ENCODE measurements around the gene ZSCAN18. TPM values are rescaled to one million over a fixed set of nuclear protein-coding genes. Genes with fewer than 3 reads are reported as not detected.

ZSCAN18 gene
- total and polyA plus RNA-seq, 2 donors (not counting 3 experiments of a cell fraction or from before 2014, with no cell fraction given) = 15.8 to 17.3 TPM

DNA sequence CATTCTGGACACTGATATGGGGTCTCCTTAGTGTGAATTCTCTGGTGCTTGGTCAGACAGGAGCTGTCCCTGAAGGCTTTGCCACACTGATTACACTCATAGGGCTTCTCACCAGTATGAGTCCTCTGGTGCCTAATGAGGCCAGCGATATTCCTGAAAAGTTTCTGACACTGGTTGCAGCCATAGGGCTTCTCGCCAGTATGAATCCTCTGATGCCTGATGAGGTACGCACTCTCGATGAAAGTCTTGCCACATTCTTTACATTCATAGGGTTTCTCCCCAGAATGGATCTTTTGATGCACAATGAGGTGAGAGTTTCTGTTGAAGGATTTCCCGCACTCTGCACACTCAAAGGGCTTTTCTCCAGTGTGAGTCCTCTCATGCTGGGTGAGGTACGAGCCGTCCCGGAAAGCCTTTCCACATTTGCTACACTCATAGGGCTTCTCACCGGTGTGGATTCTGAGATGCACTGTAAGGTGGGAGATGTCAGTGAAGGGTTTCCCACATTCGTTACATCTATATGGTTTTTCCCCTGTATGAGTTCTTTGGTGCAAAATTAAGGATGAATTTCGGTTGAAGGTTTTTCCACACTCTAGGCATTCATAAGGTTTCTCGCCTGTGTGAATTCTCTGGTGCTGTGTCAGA, 30.1 kb upstream of the ZSCAN18 start:
- ChIA-PET POLR2A (no interaction called here), CTCF (no interaction called here)
- no peak for FAIRE-seq
- no peaks in the 10 kb centered on the region for H3K4me1 ChIP-seq (ENCODE audit: control insufficient read depth, extremely low read depth, insufficient read depth, low read length)
- TF ChIP-seq, protein P1, sequence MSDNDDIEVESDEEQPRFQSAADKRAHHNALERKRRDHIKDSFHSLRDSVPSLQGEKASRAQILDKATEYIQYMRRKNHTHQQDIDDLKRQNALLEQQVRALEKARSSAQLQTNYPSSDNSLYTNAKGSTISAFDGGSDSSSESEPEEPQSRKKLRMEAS (IDR thresholded peaks at IDR 0.05; ENCODE audit: insufficient read depth, insufficient read length) = no peak
- no peak for TF ChIP-seq POLR2AphosphoS5 (IDR thresholded peaks at IDR 0.05; ENCODE audit: insufficient read depth, low read depth, low read length)
- TF ChIP-seq, protein P2, sequence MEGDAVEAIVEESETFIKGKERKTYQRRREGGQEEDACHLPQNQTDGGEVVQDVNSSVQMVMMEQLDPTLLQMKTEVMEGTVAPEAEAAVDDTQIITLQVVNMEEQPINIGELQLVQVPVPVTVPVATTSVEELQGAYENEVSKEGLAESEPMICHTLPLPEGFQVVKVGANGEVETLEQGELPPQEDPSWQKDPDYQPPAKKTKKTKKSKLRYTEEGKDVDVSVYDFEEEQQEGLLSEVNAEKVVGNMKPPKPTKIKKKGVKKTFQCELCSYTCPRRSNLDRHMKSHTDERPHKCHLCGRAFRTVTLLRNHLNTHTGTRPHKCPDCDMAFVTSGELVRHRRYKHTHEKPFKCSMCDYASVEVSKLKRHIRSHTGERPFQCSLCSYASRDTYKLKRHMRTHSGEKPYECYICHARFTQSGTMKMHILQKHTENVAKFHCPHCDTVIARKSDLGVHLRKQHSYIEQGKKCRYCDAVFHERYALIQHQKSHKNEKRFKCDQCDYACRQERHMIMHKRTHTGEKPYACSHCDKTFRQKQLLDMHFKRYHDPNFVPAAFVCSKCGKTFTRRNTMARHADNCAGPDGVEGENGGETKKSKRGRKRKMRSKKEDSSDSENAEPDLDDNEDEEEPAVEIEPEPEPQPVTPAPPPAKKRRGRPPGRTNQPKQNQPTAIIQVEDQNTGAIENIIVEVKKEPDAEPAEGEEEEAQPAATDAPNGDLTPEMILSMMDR (IDR thresholded peaks at IDR 0.05; ENCODE audit: extremely low read depth in 1 of 2, insufficient read depth in 1 of 2, low read depth in 1 of 2, low read length in 2 of 2) = no peak
- no peak for TF ChIP-seq JUN (IDR thresholded peaks at IDR 0.05; ENCODE audit: borderline replicate concordance, insufficient read depth, insufficient read length, low read depth)
- TF ChIP-seq POLR2A (IDR thresholded peaks at IDR 0.05; ENCODE audit: low read depth, low read length) = no peak
- no peak for TF ChIP-seq GATA2 (IDR thresholded peaks at IDR 0.05; ENCODE audit: insufficient read depth, insufficient read length, low read depth, low read length)
- no peak for DNase-seq (ENCODE audit: low read depth, low spot score)
- no peak overlapping the region for H3K27ac ChIP-seq (ENCODE audit: insufficient read depth, low read depth, low read length)
- H3K27me3 ChIP-seq (ENCODE audit: control insufficient read depth in 2 of 2, insufficient read depth in 2 of 2, low read length in 2 of 2) = no peaks in the 10 kb centered on the region
- peaks cover 2 to 19% of the 10 kb centered on the region in 2 experiments for H3K36me3 ChIP-seq (ENCODE audit: control insufficient read depth in 2 of 2, extremely low read depth in 1 of 2, insufficient read depth in 2 of 2, low read length in 2 of 2)
- no peaks in the 10 kb centered on the region for H3K79me2 ChIP-seq (ENCODE audit: control insufficient read depth, insufficient read depth, low read length)
- H3K4me2 ChIP-seq (ENCODE audit: insufficient read depth, low read length) = no peak overlapping the region
- peaks cover 33% of the 10 kb centered on the region for H3K9me3 ChIP-seq (replicated peaks; ENCODE audit: control insufficient read depth, insufficient read depth, low read length)
- dilution Hi-C loops (cut with MboI; ENCODE audit: extremely low pct_ligation_motif_present, low sequenced_read_pairs) = no loop called here
- no peaks in the 10 kb centered on the region for H4K20me1 ChIP-seq (replicated peaks; ENCODE audit: control insufficient read depth, extremely low read depth, insufficient read depth, low read length)
- no peak overlapping the region for H3K4me3 ChIP-seq (replicated peaks in 1 of 3; ENCODE audit: insufficient read depth in 1 of 3, low read depth in 1 of 3, low read length in 3 of 3)
- BruUV-seq (replicated peaks) = no TSS peak
- no peaks in the 10 kb centered on the region for H3K9me1 ChIP-seq (replicated peaks; ENCODE audit: control insufficient read depth, extremely low read depth, insufficient read depth, low read length)
- intact Hi-C loops (cut with micrococcal nuclease) = no loop called here
- H2AFZ ChIP-seq (ENCODE audit: low read depth, low read length) = no peak overlapping the region
- no peak overlapping the region for H3K9ac ChIP-seq (replicated peaks; ENCODE audit: extremely low read depth, insufficient read depth, low read length)
